ENCODE measurements around the gene DOCK8. TPM values are rescaled to one million over a fixed set of nuclear protein-coding genes. Genes with fewer than 3 reads are reported as not detected.

DOCK8 gene
- total RNA-seq, 1 experiment from 2014 or later, result 0.37 TPM

GRCh38 chr9:216866-217265, 2.2 kb downstream of the DOCK8 start:
- ChIA-PET POLR2A (no interaction called here), RAD21 (ENCODE audit: low non-redundant PET in 1 of 2, low total read pairs in 2 of 2, uncharacterized antibody in 2 of 2, unreplicated experiment in 2 of 2) (no interaction called here), CTCF (no interaction called here)
- Histone ChIP-seq H3K9me3 (ENCODE audit: control insufficient read depth in 1 of 2, insufficient read depth in 1 of 2, low read depth in 1 of 2, low read length in 2 of 2) (no peaks in the 10 kb centered on the region), H3K79me2 (ENCODE audit: insufficient read depth, low read length) (no peaks in the 10 kb centered on the region), H3K27me3 (ENCODE audit: insufficient read depth, low read length) (no peaks in the 10 kb centered on the region), H4K20me1 (ENCODE audit: insufficient read depth) (no peaks in the 10 kb centered on the region), H3K36me3 (ENCODE audit: control insufficient read depth in 1 of 2, insufficient read depth in 2 of 2, low read length in 2 of 2) (no peaks in the 10 kb centered on the region), H3K9me2 (ENCODE audit: insufficient read depth) (no peaks in the 10 kb centered on the region), H3K4me3 (replicated peaks in 1 of 2; ENCODE audit: low read depth in 1 of 2, low read length in 2 of 2) (no peak overlapping the region), H3K9ac (ENCODE audit: low read length) (no peak overlapping the region), H3K4me2 (ENCODE audit: low read length) (no peak overlapping the region), H3K27ac (ENCODE audit: low read depth, low read length) (no peak overlapping the region), H3K4me1 (ENCODE audit: control insufficient read depth in 1 of 2, insufficient read depth in 2 of 2, low read length in 2 of 2) (peaks cover 0 to 7% of the 10 kb centered on the region in 2 experiments; a peak in 1 of 4 replicates), H2AFZ (ENCODE audit: low read depth, low read length, poor library complexity, severe bottlenecking) (no peak overlapping the region)
- no TSS peak for BruUV-seq (replicated peaks)
- no peak for DNase-seq (ENCODE audit: low read depth, low spot score)
- TF ChIP-seq ZBTB33 (IDR thresholded peaks at IDR 0.05; ENCODE audit: extremely low read depth, insufficient replicate concordance, low read length), result no peak
- TF ChIP-seq CEBPB (IDR thresholded peaks at IDR 0.05; ENCODE audit: low read depth), result no peak
- no peak for TF ChIP-seq JUND (IDR thresholded peaks at IDR 0.05)
- no peak for TF ChIP-seq EZH2 (IDR thresholded peaks at IDR 0.05)
- TF ChIP-seq FOSL1 (IDR thresholded peaks at IDR 0.05; ENCODE audit: low read depth), result no peak
- TF ChIP-seq POLR2A (IDR thresholded peaks at IDR 0.05; ENCODE audit: borderline replicate concordance, extremely low read depth, insufficient read depth, insufficient read length), result no peak
- TF ChIP-seq EZH2phosphoT487 (IDR thresholded peaks at IDR 0.05; ENCODE audit: borderline replicate concordance), result no peak
- no peak for TF ChIP-seq SIN3A (IDR thresholded peaks at IDR 0.05; ENCODE audit: low read depth)
- TF ChIP-seq YY1 (IDR thresholded peaks at IDR 0.05; ENCODE audit: extremely low read depth, insufficient replicate concordance, low read depth, low read length), result no peak
- no peak for TF ChIP-seq ELF1 (IDR thresholded peaks at IDR 0.05; ENCODE audit: borderline replicate concordance, low read depth)
- no peak for TF ChIP-seq TCF7L2 (IDR thresholded peaks at IDR 0.05; ENCODE audit: borderline replicate concordance, extremely low read depth, insufficient read depth, insufficient read length)
- no peak for TF ChIP-seq CTCF (IDR thresholded peaks at IDR 0.05 in 2 of 3, conservative IDR thresholded peaks at IDR 0.05 in 1 of 3; ENCODE audit: borderline replicate concordance in 1 of 3, insufficient read depth in 1 of 3, low read depth in 2 of 3, low read length in 2 of 3)
- no peak for TF ChIP-seq ZFX (IDR thresholded peaks at IDR 0.05)
- TF ChIP-seq MAX (IDR thresholded peaks at IDR 0.05), result no peak
- TF ChIP-seq REST (IDR thresholded peaks at IDR 0.05; ENCODE audit: low read depth), result no peak
- TF ChIP-seq RAD21 (IDR thresholded peaks at IDR 0.05; ENCODE audit: low read depth), result no peak
- TF ChIP-seq SRF (IDR thresholded peaks at IDR 0.05; ENCODE audit: low read depth), result no peak
- TF ChIP-seq POLR2AphosphoS5 (IDR thresholded peaks at IDR 0.05; ENCODE audit: low read depth, low read length), result no peak
- TF ChIP-seq ZNF274 (IDR thresholded peaks at IDR 0.05; ENCODE audit: low read depth, low read length), result no peak
- intact Hi-C loops (cut with micrococcal nuclease), result no loop called here
- no peak for ATAC-seq

Data from HCT116 (cell line).